Stimulated activated CD8-positive, alpha-beta memory T cell treated with anti-CD3 and anti-CD28 coated beads, Interleukin-2, amount 100 ng/mL, for 48 hours (primary cell): Measurements from ENCODE around the gene POU6F2.
"Not testable (repeated sequence)": the region's sequence is repeated elsewhere in the genome, so short reads cannot be mapped to it uniquely, and the experiment has no call there.

Source experiments
- DNase-seq, 2 donors: peaks; one replicate each; pipeline ENCODE4 v3.0.0-alpha.2; 2020; ENCODE audit warnings: low read depth in 2 of 2

The POU6F2 gene

GRCh38 chr7:39353615-39354376, 376.1 kb downstream of the POU6F2 start:
- no peak for DNase-seq

- no peak for DNase-seq
Observed at GRCh38 chr7:39355664-39356063, 378.0 kb downstream of the POU6F2 start.

GRCh38 chr7:39356172-39356925, 378.6 kb downstream of the POU6F2 start:
- no peak for DNase-seq

GRCh38 chr7:39357648-39358047, 379.9 kb downstream of the POU6F2 start:
- DNase-seq: no peak

GRCh38 chr7:39360038-39360437, 382.3 kb downstream of the POU6F2 start:
- no peak for DNase-seq

GRCh38 chr7:39360766-39361165, 383.1 kb downstream of the POU6F2 start:
- no peak for DNase-seq

- no peak for DNase-seq
Observed at GRCh38 chr7:39365751-39366295, 388.1 kb downstream of the POU6F2 start.

- DNase-seq: no peak
Observed at GRCh38 chr7:39367451-39367850, 389.7 kb downstream of the POU6F2 start.

- no peak for DNase-seq
Observed at GRCh38 chr7:39367943-39368342, 390.2 kb downstream of the POU6F2 start.

- no peak for DNase-seq
Observed at GRCh38 chr7:39372383-39372782, 394.7 kb downstream of the POU6F2 start.

GRCh38 chr7:39374436-39375040, 396.8 kb downstream of the POU6F2 start:
- no peak for DNase-seq

GRCh38 chr7:39375047-39375873, 397.6 kb downstream of the POU6F2 start:
- DNase-seq: no peak

- no peak for DNase-seq
Observed at GRCh38 chr7:39375874-39376190, 398.1 kb downstream of the POU6F2 start.

GRCh38 chr7:39376881-39377280, 399.2 kb downstream of the POU6F2 start:
- not testable (repeated sequence) for DNase-seq

- DNase-seq: no peak
Observed at GRCh38 chr7:39379416-39379815, 401.7 kb downstream of the POU6F2 start.

GRCh38 chr7:39383136-39383535, 405.4 kb downstream of the POU6F2 start:
- no peak for DNase-seq

- DNase-seq: no peak
Observed at GRCh38 chr7:39384386-39384785, 406.7 kb downstream of the POU6F2 start.

- no peak for DNase-seq
Observed at GRCh38 chr7:39386718-39387117, 409.0 kb downstream of the POU6F2 start.

- DNase-seq: no peak
Observed at GRCh38 chr7:39392151-39392550, 414.4 kb downstream of the POU6F2 start.

- DNase-seq: no peak
Observed at GRCh38 chr7:39394105-39394680, 416.5 kb downstream of the POU6F2 start.

GRCh38 chr7:39399458-39399857, 421.7 kb downstream of the POU6F2 start:
- DNase-seq: no peak
